SK-MEL-5 (cell line): ENCODE results near the gene KANSL1L. TPM values are rescaled to one million over a fixed set of nuclear protein-coding genes. Genes with fewer than 3 reads are reported as not detected.

Experiments used
- DNase-seq: peaks from one replicate; pipeline ENCODE4 v3.0.0-alpha.2; 2016; ENCODE audit warnings: low read depth, low spot score
- in situ Hi-C: cut with HindIII; loops from 2 replicates; pipeline ENCODE4 v1.10.0; 2016; ENCODE audit warnings: low sequenced_read_pairs, high pct_unique_total_duplicates, low pct_unique_long_range_greater_than_20kb
- total RNA-seq: library from RNA; depleted of rRNA; stranded (reverse); fragments of >200 nt; shearing (Covaris generic); gene quantifications from 2 replicates; pipeline ENCODE4 v1.2.3, GENCODE V29; 2014

KANSL1L gene
- total RNA-seq, 1 experiment from 2014 or later: 22.8 TPM

DNA sequence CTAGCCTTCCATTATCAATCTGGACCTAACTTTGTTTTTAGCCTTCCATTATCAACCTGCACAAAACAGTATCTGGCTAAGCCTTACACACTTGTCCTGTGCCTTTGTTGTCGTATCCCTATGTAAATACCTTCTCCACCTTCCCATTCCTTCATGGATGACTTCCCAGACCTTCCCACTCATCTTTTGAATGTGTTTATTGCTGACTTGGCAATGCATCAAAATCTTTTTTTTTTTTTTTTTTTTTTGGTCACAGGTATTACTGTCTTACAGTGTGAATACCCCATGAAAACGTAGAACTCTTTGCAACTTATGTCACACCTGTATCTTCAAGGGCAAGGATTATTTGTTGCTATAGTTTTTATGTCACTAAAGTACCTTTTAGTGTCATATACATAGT, 143.0 kb downstream of the KANSL1L start:
- DNase-seq: no peak
- in situ Hi-C loops: no loop called here

DNA sequence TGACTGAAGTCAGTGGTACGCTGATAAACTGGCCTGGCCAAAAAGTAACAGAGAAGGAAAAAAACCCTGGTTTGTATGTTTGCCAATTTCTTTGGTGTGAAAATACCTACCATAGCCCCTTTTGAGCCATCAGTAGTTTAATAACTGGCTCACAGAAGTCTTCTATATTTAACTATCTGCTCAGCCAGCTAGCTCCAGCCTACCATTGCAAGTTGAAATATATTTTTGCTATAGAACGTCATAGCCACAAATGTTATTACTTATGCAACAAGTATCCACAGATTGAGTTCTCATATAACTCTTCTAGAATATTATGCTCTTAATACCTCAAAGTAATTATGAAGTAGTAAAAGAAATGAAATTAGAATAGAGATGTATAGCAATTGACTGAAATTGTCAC, 143.6 kb downstream of the KANSL1L start:
- DNase-seq: no peak
- in situ Hi-C loops: no loop called here

DNA sequence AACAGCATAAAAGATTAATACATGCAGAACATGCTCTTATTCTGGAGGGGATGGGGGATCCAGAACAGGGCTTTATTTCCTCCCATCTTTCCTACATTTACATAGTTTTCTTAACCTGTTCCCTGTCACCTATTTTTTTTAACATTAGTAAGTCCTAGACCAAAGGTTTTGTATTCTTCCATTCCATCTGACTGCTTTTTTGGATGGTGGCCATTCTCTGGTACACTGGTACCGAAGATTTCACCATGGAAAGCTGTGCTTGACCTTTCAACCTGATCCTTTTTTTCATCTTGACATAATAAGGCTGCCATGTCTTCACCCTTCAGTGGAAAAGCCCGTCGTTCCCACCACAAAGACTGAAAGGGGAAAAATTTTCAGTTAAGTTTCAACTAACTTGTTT, 148.4 kb downstream of the KANSL1L start:
- no peak for DNase-seq
- in situ Hi-C loops: no loop called here

DNA sequence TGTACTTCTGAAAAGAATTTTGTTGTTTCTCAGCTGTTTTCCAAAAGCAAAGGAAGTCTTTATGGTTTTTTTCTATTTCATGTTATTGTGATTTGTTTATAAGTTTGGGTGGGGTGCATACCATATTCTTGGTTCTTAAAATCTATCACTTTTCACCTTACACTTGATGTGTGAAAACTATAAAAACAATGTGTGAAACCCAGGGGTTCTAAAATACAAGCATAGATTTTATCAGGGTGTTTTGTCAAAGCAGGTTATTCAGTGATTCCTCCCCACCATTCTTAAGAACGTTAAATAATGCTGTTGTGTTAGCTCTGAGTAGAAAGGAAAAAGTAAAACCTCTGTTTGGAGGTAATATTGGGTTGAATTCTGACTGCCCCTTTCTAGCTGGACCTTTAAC, 151.1 kb downstream of the KANSL1L start:
- in situ Hi-C loops: no loop called here

DNA sequence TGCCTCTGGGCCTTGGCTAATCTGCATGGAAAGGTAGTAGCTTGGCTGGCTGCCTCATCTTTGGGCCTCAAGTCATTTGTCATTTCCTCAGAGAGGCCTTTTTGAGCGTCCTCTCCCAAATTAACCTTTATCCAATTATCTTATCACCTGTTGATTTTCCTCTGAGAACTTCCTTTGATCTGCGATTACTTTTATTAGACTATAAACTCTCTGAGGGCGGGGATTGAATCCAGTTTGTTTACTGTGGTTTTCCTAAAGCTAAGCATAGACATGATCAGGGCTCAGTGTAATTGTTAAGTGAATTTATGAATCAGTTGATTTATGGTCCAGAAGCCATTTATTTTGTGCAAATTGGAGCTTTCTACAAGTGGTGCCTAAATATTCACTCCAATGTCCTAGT, 161.3 kb downstream of the KANSL1L start:
- in situ Hi-C loops: no loop called here
- DNase-seq: no peak

More for the DNA sequence above, 151.1 kb downstream of the KANSL1L start:
- no peak for DNase-seq

DNA sequence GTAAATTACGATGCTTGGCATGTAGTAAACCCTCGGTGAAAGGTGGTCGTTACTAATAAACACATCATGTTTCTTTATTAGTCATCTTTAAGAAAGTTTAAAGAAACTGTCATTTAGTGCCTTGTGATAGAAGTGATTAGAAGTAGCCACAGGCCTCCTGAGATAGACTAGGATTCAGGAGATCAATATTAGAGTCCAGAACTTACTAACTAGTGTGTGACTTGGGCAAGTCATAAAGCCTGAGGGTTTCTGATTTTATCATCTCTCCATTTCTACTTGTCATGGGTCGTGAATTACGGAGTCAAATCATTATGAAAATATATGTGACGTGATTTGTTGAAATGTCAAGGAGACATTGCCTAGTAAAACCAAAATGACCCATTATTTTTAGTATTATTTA, 162.1 kb downstream of the KANSL1L start:
- no peak for DNase-seq
- in situ Hi-C loops: no loop called here

DNA sequence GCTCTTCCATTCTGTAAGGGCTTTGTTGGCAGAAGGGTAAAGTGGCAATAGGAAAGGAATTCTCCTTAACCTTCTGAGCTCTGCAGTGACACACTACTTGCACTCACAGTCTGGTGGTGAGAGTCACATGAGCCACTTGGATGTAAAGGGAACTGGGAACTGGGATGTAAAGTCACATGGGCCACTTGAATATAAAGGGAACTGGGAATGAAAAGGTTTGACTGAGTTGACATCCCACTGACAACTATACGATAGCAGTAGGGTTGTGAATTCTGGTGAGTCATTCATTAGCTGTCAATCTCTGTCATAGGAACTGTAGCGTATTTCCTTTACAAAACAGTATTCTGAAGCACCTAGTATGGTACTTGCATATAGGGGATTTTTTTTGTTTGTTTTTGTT, 163.3 kb downstream of the KANSL1L start:
- DNase-seq: peak; percentile 95
- in situ Hi-C loops: no loop called here

DNA sequence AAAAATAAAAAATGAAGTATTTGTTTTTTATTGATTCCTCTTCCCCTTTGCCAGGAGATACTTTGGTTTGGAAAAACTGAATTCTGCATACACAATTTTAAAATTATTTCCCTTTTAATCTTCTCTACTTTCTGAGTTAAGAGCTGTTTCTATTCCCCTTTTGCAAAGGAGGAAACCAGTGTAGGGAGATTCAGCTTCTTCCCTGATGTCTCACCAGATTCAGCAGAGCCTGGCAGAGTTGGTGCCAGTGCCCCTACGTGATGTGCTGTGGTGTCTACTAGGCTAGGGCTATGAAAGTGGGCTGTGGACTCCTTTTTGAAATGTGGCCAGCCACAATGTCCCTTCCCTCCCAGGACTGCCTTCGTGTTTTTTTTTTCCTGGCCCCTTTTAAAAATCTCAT, 166.3 kb downstream of the KANSL1L start:
- in situ Hi-C loops: no loop called here

DNA sequence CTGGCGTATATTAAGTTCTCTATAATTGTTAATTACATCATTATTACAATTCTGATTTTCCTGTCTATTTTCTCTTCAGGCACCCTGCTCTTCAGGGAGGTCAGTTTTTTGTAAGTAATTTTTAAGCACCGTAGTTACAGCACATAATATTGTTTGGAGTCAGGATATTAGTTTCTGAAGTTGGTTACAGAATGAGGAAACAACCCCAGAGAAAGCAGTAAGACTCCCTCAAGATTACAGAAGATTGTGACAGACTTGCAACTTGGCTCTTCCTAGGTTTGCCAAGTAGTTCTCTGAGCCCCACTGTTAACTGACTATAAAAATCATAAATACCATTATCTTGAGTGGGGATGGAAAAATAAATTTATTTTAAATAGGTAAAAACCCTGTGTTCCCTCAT, 167.8 kb downstream of the KANSL1L start:
- in situ Hi-C loops: no loop called here
- DNase-seq: no peak

More for the DNA sequence above, 166.3 kb downstream of the KANSL1L start:
- DNase-seq: no peak

DNA sequence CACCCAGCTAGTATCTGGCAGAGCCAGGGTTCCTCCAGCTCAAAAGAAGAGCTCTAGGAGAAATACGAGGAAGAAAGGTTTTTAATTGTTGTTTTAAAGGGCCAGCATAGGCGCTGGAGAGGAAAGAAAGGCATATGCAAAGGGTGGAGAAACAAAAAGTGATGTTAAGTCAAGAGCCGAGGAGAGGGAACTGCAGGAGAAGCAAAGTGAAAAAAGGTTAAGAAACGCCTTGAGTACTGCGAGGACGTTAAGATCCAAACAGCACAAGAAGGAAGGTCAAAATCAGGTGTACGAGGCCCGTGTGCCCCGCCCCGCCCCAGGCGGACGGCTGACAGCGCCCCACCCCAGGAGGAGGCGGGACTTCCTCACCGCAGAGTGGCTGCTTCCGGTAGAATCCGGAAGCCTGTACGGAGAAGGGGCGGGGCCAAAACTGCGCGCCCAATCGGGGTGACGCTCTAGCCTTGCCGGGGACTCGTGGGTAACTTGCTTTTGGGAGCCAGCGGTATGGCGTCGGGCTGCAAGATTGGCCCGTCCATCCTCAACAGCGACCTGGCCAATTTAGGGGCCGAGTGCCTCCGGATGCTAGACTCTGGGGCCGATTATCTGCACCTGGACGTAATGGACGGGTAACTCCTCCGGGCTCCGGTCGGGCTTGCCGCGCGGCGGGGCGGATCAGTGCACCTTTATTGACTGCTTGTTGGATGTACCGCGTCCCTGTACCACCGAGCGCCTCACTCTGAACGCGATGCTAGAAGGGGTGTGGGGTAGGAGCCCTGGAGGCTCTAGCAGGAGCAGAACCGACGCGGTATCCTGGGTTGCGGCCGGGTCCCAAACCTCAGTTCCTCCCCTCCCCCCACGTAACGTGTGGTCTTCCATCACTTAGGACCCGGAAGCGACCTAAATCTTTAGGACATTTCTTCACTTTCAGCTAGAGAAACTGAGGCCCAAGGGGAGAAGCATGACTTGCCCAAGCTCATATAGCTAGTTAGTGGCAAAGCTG, 168.8 kb downstream of the KANSL1L start, which contains the start of gene RPE:
TSS of gene RPE (plus strand) at position 481 of the 1,000 bp plus-strand sequence. CDS start at position 505, 24 bp downstream.
- DNase-seq: peak; percentile 96

DNA sequence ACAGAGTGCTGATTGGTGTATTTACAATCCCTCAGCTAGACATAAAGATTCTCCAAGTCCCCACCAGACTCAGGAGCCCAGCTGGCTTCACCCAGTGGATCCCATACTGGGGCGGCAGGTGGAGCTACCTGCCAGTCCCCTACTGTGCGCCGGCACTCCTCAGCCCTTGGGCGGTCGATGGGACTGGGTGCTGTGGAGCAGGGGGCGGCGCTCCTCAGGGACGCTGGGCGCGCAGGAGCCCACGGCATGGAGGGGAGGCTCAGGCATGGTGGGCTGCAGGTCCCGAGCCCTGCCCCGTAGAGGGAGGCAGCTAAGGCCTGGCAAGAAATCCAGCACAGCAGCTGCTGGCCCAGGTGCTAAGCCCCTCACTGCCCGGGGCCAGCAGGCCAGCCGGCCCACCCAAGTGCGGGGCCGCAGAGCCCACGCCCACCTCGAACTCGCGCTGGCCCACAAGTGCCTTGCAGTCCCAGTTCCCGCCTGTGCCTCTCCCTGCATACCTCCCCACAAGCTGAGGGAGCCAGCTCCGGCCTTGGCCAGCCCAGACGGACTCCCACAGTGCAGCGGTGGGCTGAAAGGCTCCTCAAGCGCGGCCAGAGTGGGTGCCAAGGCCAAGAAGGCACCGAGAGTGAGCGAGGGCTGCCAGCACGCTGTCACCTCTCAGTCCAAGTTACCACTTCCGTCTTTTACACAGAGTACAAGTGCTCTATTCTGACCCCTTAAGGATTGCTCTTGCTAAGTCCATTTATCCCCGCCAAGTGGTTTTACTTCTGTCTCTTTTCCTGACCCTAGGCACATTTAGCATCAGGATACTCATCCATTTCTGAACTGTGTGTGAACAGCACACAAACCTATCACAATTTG, 170.5 kb downstream of the KANSL1L start:
- DNase-seq: no peak
- in situ Hi-C loops: no loop called here

More for the DNA sequence above, 168.8 kb downstream of the KANSL1L start, which contains the start of gene RPE:
- in situ Hi-C loops: no loop called here

DNA sequence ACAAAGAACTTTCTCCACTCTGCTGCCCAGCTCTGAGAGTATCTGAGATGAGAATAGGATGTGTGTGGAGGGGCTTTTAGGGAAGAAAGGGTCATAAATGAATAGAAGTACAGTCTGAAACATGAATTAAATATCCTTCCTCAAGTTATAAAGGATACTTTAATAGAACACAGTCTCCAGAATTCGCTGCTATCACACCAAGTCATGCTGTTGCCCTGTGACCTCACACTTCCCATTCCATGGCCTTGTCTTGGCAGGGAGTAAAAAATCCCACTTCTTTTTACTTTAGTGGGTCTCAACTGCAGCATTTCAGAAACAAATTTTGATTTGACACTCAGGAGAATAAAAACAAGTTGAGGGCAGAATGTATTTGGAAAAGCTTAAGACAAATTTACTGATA, 172.6 kb downstream of the KANSL1L start:
- no peak for DNase-seq
- in situ Hi-C loops: no loop called here

DNA sequence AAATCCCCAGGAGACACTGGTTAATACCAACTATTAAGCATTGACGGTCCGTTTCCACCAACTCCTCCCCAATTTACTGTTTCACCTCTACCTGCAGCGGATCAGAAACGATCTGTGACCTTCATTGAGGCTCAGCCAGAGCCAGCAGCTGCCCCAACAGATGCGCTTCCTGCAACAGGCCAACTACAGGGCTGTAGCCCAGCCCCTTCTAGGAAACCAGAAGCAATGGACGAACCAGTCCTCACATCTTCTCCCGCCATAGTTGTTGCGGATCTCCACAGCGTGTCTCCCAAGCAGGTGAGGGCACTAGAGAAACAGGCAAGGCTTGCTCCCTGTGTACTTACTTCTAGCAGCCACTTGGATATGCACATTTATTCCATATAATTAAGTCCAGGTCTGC, 177.2 kb downstream of the KANSL1L start:
- in situ Hi-C loops: no loop called here
- DNase-seq: no peak

DNA sequence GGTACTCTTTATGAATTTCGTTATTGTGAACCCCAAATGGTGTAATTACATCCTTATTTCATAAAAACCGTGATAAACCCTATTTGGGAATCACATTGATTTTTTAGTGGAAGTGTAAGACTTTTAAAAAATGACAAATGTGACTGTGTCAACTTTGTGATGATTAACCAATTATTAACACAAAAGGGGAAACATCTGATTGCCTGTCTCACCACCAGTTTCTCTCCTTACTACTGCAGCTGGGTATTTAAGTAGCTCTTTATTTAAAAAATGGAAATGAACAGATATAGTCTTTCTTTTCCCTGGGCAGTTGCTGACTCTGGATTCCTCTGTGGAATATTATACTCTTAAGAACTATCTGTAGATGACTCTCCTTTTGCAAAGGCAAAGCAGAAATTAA, 180.4 kb downstream of the KANSL1L start:
- no peak for DNase-seq
- in situ Hi-C loops: no loop called here

DNA sequence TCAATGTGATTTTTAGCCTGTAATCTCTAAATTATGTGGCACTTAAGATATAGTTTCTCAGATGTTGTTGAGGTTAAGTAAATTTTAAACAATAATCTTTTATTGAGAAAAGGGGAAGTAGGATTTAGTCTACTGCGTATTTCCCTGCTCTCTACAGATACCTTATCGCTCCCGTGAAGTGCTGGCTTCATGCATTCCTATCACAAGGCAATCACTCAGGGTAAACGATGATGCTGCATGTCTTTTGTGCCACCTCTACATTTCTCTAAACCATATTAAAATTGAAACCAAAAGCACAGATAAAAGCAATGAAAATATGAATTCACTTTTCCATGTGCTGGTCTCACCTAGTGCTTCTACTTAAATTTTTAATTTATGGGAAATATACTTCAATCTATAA, 183.2 kb downstream of the KANSL1L start:
- in situ Hi-C loops: no loop called here
- DNase-seq: no peak

DNA sequence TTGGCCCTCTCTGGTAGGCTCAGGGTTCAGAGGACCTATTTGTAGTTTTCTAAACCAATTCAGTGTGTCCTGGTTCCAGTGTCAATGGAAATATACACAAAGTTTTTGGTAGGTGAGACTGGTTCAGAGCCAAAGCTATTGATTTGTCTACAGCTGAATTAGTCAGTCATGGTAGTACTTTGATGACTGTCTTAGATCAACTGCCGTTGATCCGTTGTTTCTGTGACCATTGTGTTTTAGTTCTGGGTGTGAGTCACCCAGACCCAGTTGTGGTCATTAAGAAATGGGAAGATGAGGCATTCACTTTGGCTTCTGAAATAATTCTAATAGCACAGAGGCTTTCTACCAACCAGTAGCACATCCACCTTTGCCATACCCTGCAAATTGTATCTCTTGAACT, 184.8 kb downstream of the KANSL1L start:
- DNase-seq: no peak
- in situ Hi-C loops: no loop called here

DNA sequence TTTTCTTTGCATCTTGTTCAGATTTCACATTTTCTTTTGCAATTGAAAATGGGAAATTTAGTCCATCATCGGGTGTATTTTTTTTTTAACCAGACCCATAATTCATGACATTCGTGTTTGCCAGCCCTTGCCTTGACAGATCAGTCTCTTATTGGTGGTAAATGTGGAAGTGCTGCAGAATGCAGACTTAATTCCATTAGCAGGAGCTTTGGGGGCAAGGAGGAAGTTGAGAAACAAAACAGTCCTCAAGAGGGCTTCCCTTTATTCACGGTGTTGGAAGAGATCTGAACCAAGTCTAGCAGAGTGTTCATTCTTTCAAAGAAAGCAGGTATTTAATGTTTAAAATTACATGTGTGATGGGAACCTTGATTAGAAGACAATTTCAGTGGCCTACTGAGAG, 185.3 kb downstream of the KANSL1L start:
- DNase-seq: no peak
- in situ Hi-C loops: no loop called here

DNA sequence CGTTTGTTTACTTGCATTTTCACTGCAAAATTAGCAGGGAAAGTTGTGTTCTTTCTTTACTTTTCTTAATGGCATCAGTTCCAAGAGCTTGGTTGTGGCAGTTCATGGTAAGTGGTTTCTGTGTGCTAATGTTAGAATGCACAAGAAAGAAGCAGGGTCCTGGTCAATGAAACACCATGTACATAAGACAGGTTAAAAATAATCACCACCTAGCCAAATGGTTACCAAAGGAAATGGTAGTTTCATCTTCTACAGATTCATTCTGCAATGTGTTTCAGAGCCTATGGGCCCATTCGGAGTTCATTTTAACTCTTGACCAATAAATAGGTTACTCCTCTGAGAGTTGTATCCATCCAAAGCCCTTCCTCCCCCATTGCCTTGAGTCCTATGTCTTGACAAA, 186.9 kb downstream of the KANSL1L start:
- DNase-seq: no peak
- in situ Hi-C loops: no loop called here
